Esophagus squamous epithelium (tissue), 5 donors: Measurements from ENCODE around the gene TRIM62. TPM values are rescaled to one million over a fixed set of nuclear protein-coding genes. Genes with fewer than 3 reads are reported as not detected.

Source experiments
- DNase-seq: peaks from one replicate; lab custom pipeline; 2025; lab: John Stamatoyannopoulos, UW
- H3K27ac ChIP-seq, 4 donors: fragments of 200-600 bp; sonication (generic); one replicate each; pipeline ENCODE4 v1.5.1; 2016 to 2019; ENCODE audit warnings: mild to moderate bottlenecking in 1 of 4
- H3K27me3 ChIP-seq, 4 donors: fragments of 200-600 bp; sonication (generic); 1 replicate in 3 of 4; 2 replicates in 1 of 4; pipeline versions ENCODE4 v1.5.1 to v1.6.0; 2017 to 2021; ENCODE audit warnings: antibody characterized with exemption in 1 of 4
- H3K36me3 ChIP-seq, 3 donors: fragments of 200-600 bp; sonication (generic); one replicate each; pipeline ENCODE4 v1.5.1; 2016 to 2019
- H3K4me1 ChIP-seq, 3 donors: fragments of 200-600 bp; sonication (generic); one replicate each; pipeline ENCODE4 v1.5.1; 2017 to 2019
- H3K4me3 ChIP-seq, 4 donors: fragments of 200-600 bp; sonication (generic); 1 replicate in 3 of 4; 2 replicates in 1 of 4; pipeline ENCODE4 v1.5.1; 2016 to 2019; ENCODE audit warnings: mild to moderate bottlenecking in 2 of 4, moderate library complexity in 1 of 4
- H3K9me3 ChIP-seq, 3 donors: fragments of 200-600 bp; sonication (generic); one replicate each; pipeline ENCODE4 v1.5.1; 2016 to 2019
- POLR2A ChIP-seq, 4 donors: fragments of 450-650 bp; IDR thresholded peaks; one replicate each; pipeline ENCODE4 v1.6.1; 2017; ENCODE audit warnings: antibody characterized with exemption in 4 of 4, mild to moderate bottlenecking in 4 of 4, moderate library complexity in 3 of 4
- WGBS, 2 donors: methylation state at CpG; one replicate each; pipeline ENCODE4 v1.1.5; 2018; 5-methylcytosine and 5-hydroxymethylcytosine counted together
- intact Hi-C: fragments of 100-400 bp; cut with DNase I; formaldehyde crosslinking; loops from one replicate; pipeline ENCODE4 v1.15.0; 2022
- total RNA-seq, 4 donors: library from RNA; depleted of rRNA; stranded (reverse); fragments of >200 nt; gene quantifications; one replicate each; pipeline ENCODE4 v1.1.0, GENCODE V29; 2016
- TF ChIP-seq, protein P1 (sequence below), 6 experiments: fragments of 450-650 bp in 4 of 6; fragments of 200-600 bp in 2 of 6; sonication (generic) in 2 of 6; IDR thresholded peaks; one replicate each; pipeline ENCODE4 v1.5.1; 2016 to 2019; ENCODE audit warnings: antibody characterized with exemption in 6 of 6, mild to moderate bottlenecking in 4 of 6, moderate library complexity in 4 of 6
- donor health status: DM: yes; HTN: yes; CAD: no.

The TRIM62 gene
- total RNA-seq, 4 donors from 2014 or later, result 5.4 to 17.7 (median 8.0) TPM

DNA sequence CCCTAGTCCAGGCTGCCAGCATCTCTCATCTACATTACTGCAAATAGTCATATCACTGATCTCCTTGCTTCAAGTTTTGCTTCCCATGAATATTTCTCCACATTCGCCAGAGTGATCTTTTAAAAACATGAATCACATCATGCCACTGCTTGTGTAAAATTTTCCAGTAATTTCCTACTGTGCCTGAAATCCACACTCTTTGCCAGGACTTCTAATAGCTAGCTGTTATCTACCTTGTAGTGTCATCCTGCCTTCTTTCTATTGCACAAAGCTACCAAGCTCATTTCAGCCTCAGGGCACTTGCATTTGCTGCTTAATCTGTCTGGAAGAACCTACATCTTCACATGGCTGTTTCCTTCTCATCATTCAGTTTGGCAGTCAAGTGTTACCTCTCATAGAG lies 40.5 kb upstream of the TRIM62 start:
- H3K4me3 ChIP-seq, result no peak overlapping the region
- no peaks in the 10 kb centered on the region for H3K36me3 ChIP-seq
- H3K27ac ChIP-seq, result peak overlapping the region; percentile 72 to 83 (median 80)
- intact Hi-C loops, result no loop called here
- 41 to 43% methylated on average over 1 of the region's 1 CpG for WGBS, 2 donors
- peaks cover 0 to 7% (median 5%) of the 10 kb centered on the region in 3 donors for H3K9me3 ChIP-seq
- DNase-seq, result no peak
- no peak for TF ChIP-seq POLR2A (IDR thresholded peaks at IDR 0.05)
- TF ChIP-seq, protein P1, sequence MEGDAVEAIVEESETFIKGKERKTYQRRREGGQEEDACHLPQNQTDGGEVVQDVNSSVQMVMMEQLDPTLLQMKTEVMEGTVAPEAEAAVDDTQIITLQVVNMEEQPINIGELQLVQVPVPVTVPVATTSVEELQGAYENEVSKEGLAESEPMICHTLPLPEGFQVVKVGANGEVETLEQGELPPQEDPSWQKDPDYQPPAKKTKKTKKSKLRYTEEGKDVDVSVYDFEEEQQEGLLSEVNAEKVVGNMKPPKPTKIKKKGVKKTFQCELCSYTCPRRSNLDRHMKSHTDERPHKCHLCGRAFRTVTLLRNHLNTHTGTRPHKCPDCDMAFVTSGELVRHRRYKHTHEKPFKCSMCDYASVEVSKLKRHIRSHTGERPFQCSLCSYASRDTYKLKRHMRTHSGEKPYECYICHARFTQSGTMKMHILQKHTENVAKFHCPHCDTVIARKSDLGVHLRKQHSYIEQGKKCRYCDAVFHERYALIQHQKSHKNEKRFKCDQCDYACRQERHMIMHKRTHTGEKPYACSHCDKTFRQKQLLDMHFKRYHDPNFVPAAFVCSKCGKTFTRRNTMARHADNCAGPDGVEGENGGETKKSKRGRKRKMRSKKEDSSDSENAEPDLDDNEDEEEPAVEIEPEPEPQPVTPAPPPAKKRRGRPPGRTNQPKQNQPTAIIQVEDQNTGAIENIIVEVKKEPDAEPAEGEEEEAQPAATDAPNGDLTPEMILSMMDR (IDR thresholded peaks at IDR 0.05), result no peak
- H3K4me1 ChIP-seq, result peaks cover 19 to 47% (median 23%) of the 10 kb centered on the region in 3 donors
- H3K27me3 ChIP-seq, result no peaks in the 10 kb centered on the region

GRCh38 chr1:33221385-33221758 lies 39.5 kb upstream of the TRIM62 start:
- TF ChIP-seq, protein P1 (IDR thresholded peaks at IDR 0.05), result no peak
- no peak for TF ChIP-seq POLR2A (IDR thresholded peaks at IDR 0.05)
- Histone ChIP-seq H3K9me3 (peaks cover 0 to 7% (median 5%) of the 10 kb centered on the region in 3 donors), H3K4me3 (no peak overlapping the region), H3K4me1 (peaks cover 19 to 47% (median 23%) of the 10 kb centered on the region in 3 donors), H3K27ac (peak overlapping the region; percentile 72 to 83 (median 80)), H3K36me3 (no peaks in the 10 kb centered on the region), H3K27me3 (no peaks in the 10 kb centered on the region)
- WGBS, 2 donors, result 22 to 29% methylated on average over 2 of the region's 2 CpGs
- DNase-seq, result no peak
- intact Hi-C loops, result no loop called here

DNA sequence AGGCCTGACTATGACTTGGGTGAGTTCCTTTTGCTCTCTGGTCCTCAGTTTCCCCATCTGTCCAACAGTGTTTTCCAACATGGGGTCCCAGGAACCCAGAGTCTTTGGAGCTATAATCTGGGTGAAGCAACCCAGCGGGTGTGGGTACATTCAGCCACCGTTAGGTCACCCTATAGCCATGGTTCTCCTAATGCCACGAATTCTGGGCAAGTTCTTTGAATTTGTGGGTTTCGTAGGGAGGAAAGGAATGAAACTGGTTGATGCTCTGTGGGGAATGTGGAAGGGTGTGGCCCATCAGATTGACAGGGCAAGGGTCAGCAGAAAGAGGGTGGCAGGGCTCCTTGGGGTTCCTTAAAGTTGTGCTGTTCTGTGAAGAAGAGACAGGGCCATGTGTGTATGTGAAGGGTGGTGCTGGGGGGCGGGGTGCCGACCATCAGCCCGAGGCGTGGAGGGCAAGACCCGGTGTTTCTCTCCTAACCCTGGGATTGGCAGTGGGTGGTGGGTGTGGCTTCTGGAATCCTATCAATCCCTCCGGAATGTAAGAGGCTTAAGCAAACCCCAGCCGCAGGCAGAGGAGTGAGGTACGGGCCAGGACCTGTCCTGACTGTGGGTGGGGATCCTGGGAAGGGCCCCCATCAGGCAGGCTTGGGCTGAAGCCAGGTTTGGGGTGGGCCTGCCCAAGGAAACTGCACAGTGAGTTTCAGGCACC lies 39.0 kb upstream of the TRIM62 start:
- Histone ChIP-seq H3K36me3 (no peaks in the 10 kb centered on the region), H3K27me3 (no peaks in the 10 kb centered on the region), H3K9me3 (peaks cover 0 to 7% (median 5%) of the 10 kb centered on the region in 3 donors), H3K4me3 (no peak overlapping the region), H3K27ac (peak overlapping the region; percentile 72 to 83 (median 80)), H3K4me1 (peaks cover 19 to 47% (median 23%) of the 10 kb centered on the region in 3 donors)
- 27 to 72% methylated on average over 5 to 8 of the region's 12 CpGs for WGBS, 2 donors
- no peak for DNase-seq
- no peak for TF ChIP-seq POLR2A (IDR thresholded peaks at IDR 0.05)
- TF ChIP-seq, protein P1 (IDR thresholded peaks at IDR 0.05), result no peak
- intact Hi-C loops, result no loop called here

- H3K4me3 ChIP-seq, result no peak overlapping the region
- WGBS, 2 donors, result 35 to 63% methylated on average over 4 to 5 of the region's 7 CpGs
- intact Hi-C loops, result no loop called here
- no peaks in the 10 kb centered on the region for H3K27me3 ChIP-seq
- peaks cover 0 to 7% (median 4%) of the 10 kb centered on the region in 3 donors for H3K9me3 ChIP-seq
- TF ChIP-seq, protein P1 (IDR thresholded peaks at IDR 0.05), result no peak
- TF ChIP-seq POLR2A (IDR thresholded peaks at IDR 0.05), result no peak
- DNase-seq, result no peak
- peaks cover 19 to 47% (median 23%) of the 10 kb centered on the region in 3 donors for H3K4me1 ChIP-seq
- H3K27ac ChIP-seq, result peak overlapping the region; percentile 72 to 83 (median 80)
- H3K36me3 ChIP-seq, result no peaks in the 10 kb centered on the region
Measured at GRCh38 chr1:33219886-33220661, 38.2 kb upstream of the TRIM62 start.

DNA sequence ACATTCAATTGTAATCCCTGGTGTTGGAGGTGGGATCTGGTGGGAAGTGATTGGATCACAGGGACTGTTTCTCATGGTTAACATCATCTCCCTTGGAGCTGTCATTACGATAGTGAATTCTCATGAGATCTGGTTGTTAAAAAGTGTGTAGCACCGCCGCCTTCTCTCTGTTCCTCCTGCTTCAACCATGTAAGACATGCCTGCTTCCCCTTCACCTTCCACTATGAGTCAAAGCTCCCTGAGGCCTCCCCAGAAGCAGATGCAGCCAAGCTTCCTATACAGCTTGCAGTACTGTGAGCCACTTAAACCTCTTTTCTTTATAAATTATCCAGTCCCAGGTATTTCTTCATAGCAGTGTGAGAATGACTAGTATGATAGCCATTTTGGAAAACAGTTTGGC lies 30.1 kb upstream of the TRIM62 start:
- TF ChIP-seq POLR2A (IDR thresholded peaks at IDR 0.05), result no peak
- TF ChIP-seq, protein P1 (IDR thresholded peaks at IDR 0.05), result no peak
- Histone ChIP-seq H3K4me1 (no peaks in the 10 kb centered on the region), H3K9me3 (no peaks in the 10 kb centered on the region), H3K36me3 (no peaks in the 10 kb centered on the region), H3K27ac (no peak overlapping the region), H3K4me3 (no peak overlapping the region), H3K27me3 (no peaks in the 10 kb centered on the region)
- no peak for DNase-seq
- intact Hi-C loops, result no loop called here
- 79 to 100% methylated on average over 3 of the region's 3 CpGs for WGBS, 2 donors
